ENCODE measurements around the gene DACT3. TPM values are rescaled to one million over a fixed set of nuclear protein-coding genes. Genes with fewer than 3 reads are reported as not detected.

Gene DACT3
- total and polyA plus RNA-seq, 2 experiments from 2014 or later = 0.78 to 2.6 TPM

DNA sequence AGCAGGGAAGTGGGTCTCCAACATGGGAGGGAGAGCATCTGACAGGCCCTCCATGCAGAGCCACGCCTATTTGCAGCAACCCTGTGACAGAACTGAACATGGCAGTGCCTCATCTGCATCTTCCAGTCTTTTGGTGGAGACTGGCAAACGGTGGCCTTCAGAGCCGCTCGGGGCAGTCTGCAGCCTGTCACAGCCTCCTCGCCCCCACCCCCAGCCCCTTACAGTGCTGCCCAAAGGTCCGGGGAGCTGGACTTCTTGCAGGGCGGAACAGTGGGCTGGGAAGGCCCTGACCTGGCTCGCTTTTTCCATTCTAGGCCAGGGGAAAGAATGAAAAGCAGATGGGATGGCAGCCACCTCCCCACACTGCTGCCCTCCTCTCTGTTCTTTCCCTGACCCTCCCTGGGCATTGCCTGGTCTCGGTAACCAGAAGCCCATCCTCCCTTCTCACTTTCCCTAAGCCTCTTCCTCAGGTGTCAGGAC is 57.2 kb downstream of the DACT3 start:
- peaks cover 15% of the 10 kb centered on the region; the same call in 1 of the 2 replicates for H3K36me3 ChIP-seq (ENCODE audit: insufficient read depth)
- TF ChIP-seq, protein P1, sequence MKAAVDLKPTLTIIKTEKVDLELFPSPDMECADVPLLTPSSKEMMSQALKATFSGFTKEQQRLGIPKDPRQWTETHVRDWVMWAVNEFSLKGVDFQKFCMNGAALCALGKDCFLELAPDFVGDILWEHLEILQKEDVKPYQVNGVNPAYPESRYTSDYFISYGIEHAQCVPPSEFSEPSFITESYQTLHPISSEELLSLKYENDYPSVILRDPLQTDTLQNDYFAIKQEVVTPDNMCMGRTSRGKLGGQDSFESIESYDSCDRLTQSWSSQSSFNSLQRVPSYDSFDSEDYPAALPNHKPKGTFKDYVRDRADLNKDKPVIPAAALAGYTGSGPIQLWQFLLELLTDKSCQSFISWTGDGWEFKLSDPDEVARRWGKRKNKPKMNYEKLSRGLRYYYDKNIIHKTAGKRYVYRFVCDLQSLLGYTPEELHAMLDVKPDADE (IDR thresholded peaks at IDR 0.05) = no peak
- TF ChIP-seq NANOG (IDR thresholded peaks at IDR 0.05; ENCODE audit: borderline replicate concordance) (no peak), STAT1 (IDR thresholded peaks at IDR 0.05; ENCODE audit: unreplicated experiment) (no peak), ZNF114 (CRISPR knock-in tag; IDR thresholded peaks at IDR 0.05) (no peak), JUNB (IDR thresholded peaks at IDR 0.05; ENCODE audit: unreplicated experiment) (no peak), POLR2AphosphoS5 (IDR thresholded peaks at IDR 0.05; ENCODE audit: low read depth) (no peak), CREB1 (CRISPR knock-in tag; IDR thresholded peaks at IDR 0.05; ENCODE audit: low read depth) (no peak)
- TF ChIP-seq, protein P2, sequence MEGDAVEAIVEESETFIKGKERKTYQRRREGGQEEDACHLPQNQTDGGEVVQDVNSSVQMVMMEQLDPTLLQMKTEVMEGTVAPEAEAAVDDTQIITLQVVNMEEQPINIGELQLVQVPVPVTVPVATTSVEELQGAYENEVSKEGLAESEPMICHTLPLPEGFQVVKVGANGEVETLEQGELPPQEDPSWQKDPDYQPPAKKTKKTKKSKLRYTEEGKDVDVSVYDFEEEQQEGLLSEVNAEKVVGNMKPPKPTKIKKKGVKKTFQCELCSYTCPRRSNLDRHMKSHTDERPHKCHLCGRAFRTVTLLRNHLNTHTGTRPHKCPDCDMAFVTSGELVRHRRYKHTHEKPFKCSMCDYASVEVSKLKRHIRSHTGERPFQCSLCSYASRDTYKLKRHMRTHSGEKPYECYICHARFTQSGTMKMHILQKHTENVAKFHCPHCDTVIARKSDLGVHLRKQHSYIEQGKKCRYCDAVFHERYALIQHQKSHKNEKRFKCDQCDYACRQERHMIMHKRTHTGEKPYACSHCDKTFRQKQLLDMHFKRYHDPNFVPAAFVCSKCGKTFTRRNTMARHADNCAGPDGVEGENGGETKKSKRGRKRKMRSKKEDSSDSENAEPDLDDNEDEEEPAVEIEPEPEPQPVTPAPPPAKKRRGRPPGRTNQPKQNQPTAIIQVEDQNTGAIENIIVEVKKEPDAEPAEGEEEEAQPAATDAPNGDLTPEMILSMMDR (conservative IDR thresholded peaks at IDR 0.05; ENCODE audit: low read depth in 2 of 2) = no peak
- TF ChIP-seq, protein P3, sequence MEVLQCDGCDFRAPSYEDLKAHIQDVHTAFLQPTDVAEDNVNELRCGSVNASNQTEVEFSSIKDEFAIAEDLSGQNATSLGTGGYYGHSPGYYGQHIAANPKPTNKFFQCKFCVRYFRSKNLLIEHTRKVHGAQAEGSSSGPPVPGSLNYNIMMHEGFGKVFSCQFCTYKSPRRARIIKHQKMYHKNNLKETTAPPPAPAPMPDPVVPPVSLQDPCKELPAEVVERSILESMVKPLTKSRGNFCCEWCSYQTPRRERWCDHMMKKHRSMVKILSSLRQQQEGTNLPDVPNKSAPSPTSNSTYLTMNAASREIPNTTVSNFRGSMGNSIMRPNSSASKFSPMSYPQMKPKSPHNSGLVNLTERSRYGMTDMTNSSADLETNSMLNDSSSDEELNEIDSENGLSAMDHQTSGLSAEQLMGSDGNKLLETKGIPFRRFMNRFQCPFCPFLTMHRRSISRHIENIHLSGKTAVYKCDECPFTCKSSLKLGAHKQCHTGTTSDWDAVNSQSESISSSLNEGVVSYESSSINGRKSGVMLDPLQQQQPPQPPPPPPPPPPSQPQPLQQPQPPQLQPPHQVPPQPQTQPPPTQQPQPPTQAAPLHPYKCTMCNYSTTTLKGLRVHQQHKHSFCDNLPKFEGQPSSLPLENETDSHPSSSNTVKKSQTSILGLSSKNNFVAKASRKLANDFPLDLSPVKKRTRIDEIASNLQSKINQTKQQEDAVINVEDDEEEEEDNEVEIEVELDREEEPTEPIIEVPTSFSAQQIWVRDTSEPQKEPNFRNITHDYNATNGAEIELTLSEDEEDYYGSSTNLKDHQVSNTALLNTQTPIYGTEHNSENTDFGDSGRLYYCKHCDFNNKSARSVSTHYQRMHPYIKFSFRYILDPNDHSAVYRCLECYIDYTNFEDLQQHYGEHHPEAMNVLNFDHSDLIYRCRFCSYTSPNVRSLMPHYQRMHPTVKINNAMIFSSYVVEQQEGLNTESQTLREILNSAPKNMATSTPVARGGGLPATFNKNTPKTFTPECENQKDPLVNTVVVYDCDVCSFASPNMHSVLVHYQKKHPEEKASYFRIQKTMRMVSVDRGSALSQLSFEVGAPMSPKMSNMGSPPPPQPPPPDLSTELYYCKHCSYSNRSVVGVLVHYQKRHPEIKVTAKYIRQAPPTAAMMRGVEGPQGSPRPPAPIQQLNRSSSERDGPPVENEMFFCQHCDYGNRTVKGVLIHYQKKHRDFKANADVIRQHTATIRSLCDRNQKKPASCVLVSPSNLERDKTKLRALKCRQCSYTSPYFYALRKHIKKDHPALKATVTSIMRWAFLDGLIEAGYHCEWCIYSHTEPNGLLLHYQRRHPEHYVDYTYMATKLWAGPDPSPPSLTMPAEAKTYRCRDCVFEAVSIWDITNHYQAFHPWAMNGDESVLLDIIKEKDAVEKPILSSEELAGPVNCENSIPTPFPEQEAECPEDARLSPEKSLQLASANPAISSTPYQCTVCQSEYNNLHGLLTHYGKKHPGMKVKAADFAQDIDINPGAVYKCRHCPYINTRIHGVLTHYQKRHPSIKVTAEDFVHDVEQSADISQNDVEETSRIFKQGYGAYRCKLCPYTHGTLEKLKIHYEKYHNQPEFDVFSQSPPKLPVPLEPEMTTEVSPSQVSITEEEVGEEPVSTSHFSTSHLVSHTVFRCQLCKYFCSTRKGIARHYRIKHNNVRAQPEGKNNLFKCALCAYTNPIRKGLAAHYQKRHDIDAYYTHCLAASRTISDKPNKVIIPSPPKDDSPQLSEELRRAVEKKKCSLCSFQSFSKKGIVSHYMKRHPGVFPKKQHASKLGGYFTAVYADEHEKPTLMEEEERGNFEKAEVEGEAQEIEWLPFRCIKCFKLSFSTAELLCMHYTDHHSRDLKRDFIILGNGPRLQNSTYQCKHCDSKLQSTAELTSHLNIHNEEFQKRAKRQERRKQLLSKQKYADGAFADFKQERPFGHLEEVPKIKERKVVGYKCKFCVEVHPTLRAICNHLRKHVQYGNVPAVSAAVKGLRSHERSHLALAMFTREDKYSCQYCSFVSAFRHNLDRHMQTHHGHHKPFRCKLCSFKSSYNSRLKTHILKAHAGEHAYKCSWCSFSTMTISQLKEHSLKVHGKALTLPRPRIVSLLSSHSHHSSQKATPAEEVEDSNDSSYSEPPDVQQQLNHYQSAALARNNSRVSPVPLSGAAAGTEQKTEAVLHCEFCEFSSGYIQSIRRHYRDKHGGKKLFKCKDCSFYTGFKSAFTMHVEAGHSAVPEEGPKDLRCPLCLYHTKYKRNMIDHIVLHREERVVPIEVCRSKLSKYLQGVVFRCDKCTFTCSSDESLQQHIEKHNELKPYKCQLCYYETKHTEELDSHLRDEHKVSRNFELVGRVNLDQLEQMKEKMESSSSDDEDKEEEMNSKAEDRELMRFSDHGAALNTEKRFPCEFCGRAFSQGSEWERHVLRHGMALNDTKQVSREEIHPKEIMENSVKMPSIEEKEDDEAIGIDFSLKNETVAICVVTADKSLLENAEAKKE (CRISPR knock-in tag; IDR thresholded peaks at IDR 0.05) = no peak
- Mint-ChIP-seq H3K9me3 (peaks cover 2% of the 10 kb centered on the region; the same call in 1 of the 3 replicates), H3K4me1 (peaks cover 25% of the 10 kb centered on the region), H3K27me3 (ENCODE audit: insufficient read depth, low read depth, poor library complexity) (peaks cover 18% of the 10 kb centered on the region), H3K4me3 (peak overlapping the region; percentile 96), H3K36me3 (ENCODE audit: low read depth) (peaks cover 26% of the 10 kb centered on the region), H3K27ac (no peak overlapping the region)
- H2AFZ ChIP-seq = no peak overlapping the region
- peaks cover 39% of the 10 kb centered on the region for H3K79me2 ChIP-seq (replicated peaks; ENCODE audit: insufficient read depth)
- H3K27ac ChIP-seq (ENCODE audit: low read depth) = no peak overlapping the region
- peaks cover 11% of the 10 kb centered on the region for H3K4me1 ChIP-seq (ENCODE audit: insufficient read depth)
- H3F3A ChIP-seq (replicated peaks; ENCODE audit: low read depth) = no peaks in the 10 kb centered on the region
- no peak overlapping the region for H3K4me3 ChIP-seq
- H3K27me3 ChIP-seq (ENCODE audit: insufficient read depth) = no peaks in the 10 kb centered on the region
- no peak for DNase-seq (ENCODE audit: low spot score)
- peaks cover 25% of the 10 kb centered on the region for H4K20me1 ChIP-seq (replicated peaks; ENCODE audit: insufficient read depth)
- no peaks in the 10 kb centered on the region for H3K9me2 ChIP-seq (ENCODE audit: insufficient read depth)
- ATAC-seq = no peak
- H3K4me2 ChIP-seq = peak overlapping the region; percentile 93; the same call in 1 of the 2 replicates

Data from GM23338 (cell line).